T-helper 17 cell (primary cell): ENCODE data around the gene NXPH2. TPM values are rescaled to one million over a fixed set of nuclear protein-coding genes. Genes with fewer than 3 reads are reported as not detected.

ENCODE experiments used
- ATAC-seq: fragments of 150-1000 bp; cut with Tn5 transposase; 2 replicates; pipeline ENCODE4 v1.10.0; 2021; ENCODE audit warnings: mild to moderate bottlenecking, moderate library complexity
- DNase-seq, 3 donors: peaks; one replicate each; pipeline versions ENCODE4 v3.0.0 to v3.0.0-alpha.2; 2020 to 2021
- H3K9me3 ChIP-seq: one replicate; pipeline ENCODE4 v1.7.0; 2013; ENCODE audit warnings: low read length, mild to moderate bottlenecking; ENCODE audit not compliant: control insufficient read depth, poor library complexity, severe bottlenecking
- H3K27ac Mint-ChIP-seq: one replicate; pipeline ENCODE4 v1.8.0; 2022; ENCODE audit warnings: mild to moderate bottlenecking, moderate library complexity, mixed read lengths
- H3K27me3 Mint-ChIP-seq: one replicate; pipeline ENCODE4 v1.8.0; 2022; ENCODE audit warnings: mixed read lengths
- H3K36me3 Mint-ChIP-seq: one replicate; pipeline ENCODE4 v1.8.0; 2022; ENCODE audit warnings: low read depth, mixed read lengths
- H3K4me1 Mint-ChIP-seq: one replicate; pipeline ENCODE4 v1.8.0; 2022; ENCODE audit warnings: mild to moderate bottlenecking, mixed read lengths
- H3K4me3 Mint-ChIP-seq: one replicate; pipeline ENCODE4 v1.8.0; 2022; ENCODE audit warnings: mild to moderate bottlenecking, moderate library complexity, mixed read lengths
- total RNA-seq, 4 donors: library from RNA in 2 of 4; stranded (reverse) in 2 of 4; gene quantifications; one replicate each; pipeline ENCODE4 v1.2.3 and lab custom pipeline; 2022 to 2026

Gene NXPH2
- total RNA-seq (not detected), total RNA-seq (lab: John Stamatoyannopoulos, UW) (0 reads per million in 2 donors)

- DNase-seq = no peak
- no peak within 1 kb of the TSS for H3K4me3 Mint-ChIP-seq
- peaks cover 12% of the 10 kb centered on the region for H3K4me1 Mint-ChIP-seq
- no peak within 1 kb of the TSS for H3K27ac Mint-ChIP-seq
- H3K36me3 Mint-ChIP-seq = peaks cover 6% of the 10 kb centered on the region
- no peaks in the 10 kb centered on the region for H3K9me3 ChIP-seq
- H3K27me3 Mint-ChIP-seq = peaks cover 50% of the 10 kb centered on the region
- ATAC-seq = no peak
These were observed at the start of gene NXPH2 for GRCh38 chr2:138779781-138780445. Gene NXPH2 (minus strand): TSS chr2:138780390. CDS start chr2:138780241, 149 bp downstream.

GRCh38 chr2:138829326-138829919 is 49.2 kb upstream of the NXPH2 start:
- no peaks in the 10 kb centered on the region for H3K36me3 Mint-ChIP-seq
- no peak overlapping the region for H3K27ac Mint-ChIP-seq
- DNase-seq = peak in 1 of 3 donors; percentile 10
- no peaks in the 10 kb centered on the region for H3K9me3 ChIP-seq
- no peak overlapping the region for H3K4me3 Mint-ChIP-seq
- peaks cover 4% of the 10 kb centered on the region for H3K4me1 Mint-ChIP-seq
- peaks cover 23% of the 10 kb centered on the region for H3K27me3 Mint-ChIP-seq
- ATAC-seq = no peak

DNA sequence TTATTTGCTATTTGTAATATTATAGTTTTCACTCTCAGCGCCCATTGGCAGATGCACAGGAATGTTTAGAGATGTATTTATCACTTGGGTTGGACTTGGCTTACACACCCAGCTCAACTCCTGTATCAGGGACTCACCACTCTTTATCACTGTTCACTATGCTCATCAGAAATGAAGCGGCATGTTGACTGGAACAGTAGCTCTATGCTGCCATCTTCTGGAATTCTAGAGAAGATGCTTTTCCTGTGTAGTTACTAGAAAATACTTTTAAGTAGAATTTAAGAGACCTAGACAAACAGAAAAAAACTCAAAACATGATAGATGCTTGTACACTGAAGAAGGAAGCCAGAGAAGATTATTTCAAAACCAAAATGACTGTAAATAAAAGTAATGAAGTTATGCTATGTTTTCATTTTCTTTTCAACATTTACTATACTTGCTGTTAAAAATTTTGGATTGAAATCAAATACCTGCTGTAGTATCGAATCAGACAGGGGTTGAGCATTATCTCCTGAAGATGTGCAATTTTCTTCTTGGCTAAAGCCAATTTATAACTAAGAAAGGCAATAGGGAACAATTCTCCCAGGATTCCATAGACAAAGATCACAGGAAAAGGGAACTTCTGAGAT is 47.4 kb upstream of the NXPH2 start:
- ATAC-seq (peak; percentile 64), DNase-seq (no peak)
- H3K9me3 ChIP-seq = no peaks in the 10 kb centered on the region
- H3K27ac Mint-ChIP-seq = no peak overlapping the region
- peaks cover 4% of the 10 kb centered on the region for H3K4me1 Mint-ChIP-seq
- H3K27me3 Mint-ChIP-seq = peaks cover 23% of the 10 kb centered on the region
- H3K4me3 Mint-ChIP-seq = no peak overlapping the region
- no peaks in the 10 kb centered on the region for H3K36me3 Mint-ChIP-seq

- DNase-seq = no peak
- Mint-ChIP-seq H3K4me3 (no peak overlapping the region), H3K36me3 (no peaks in the 10 kb centered on the region), H3K4me1 (peaks cover 4% of the 10 kb centered on the region), H3K27me3 (peaks cover 44% of the 10 kb centered on the region), H3K27ac (no peak overlapping the region)
- H3K9me3 ChIP-seq = no peaks in the 10 kb centered on the region
- no peak for ATAC-seq
These were observed 43.5 kb upstream of the NXPH2 start for GRCh38 chr2:138823666-138824065.

DNA sequence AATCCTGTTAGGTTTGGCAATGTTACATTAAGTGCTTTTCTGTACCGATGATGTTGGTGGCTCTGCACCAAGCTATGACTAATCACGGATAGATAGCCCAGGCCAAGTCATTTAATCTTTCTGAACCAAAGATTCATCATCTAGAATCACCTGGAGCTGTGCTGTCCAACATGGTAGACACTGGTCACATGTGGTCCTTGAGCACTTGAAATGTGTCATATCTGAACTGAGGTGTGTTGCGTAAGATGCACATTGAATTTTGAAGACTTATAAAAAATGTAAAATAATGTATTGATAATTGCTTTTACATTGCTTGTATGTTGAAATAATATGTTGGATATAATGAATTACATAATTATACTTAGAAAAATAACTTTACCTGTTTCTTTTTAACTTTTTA is 39.8 kb upstream of the NXPH2 start:
- Mint-ChIP-seq H3K27ac (no peak overlapping the region), H3K27me3 (peaks cover 42% of the 10 kb centered on the region), H3K4me3 (no peak overlapping the region), H3K4me1 (no peaks in the 10 kb centered on the region), H3K36me3 (no peaks in the 10 kb centered on the region)
- DNase-seq = no peak
- ATAC-seq = no peak
- H3K9me3 ChIP-seq = no peaks in the 10 kb centered on the region

DNA sequence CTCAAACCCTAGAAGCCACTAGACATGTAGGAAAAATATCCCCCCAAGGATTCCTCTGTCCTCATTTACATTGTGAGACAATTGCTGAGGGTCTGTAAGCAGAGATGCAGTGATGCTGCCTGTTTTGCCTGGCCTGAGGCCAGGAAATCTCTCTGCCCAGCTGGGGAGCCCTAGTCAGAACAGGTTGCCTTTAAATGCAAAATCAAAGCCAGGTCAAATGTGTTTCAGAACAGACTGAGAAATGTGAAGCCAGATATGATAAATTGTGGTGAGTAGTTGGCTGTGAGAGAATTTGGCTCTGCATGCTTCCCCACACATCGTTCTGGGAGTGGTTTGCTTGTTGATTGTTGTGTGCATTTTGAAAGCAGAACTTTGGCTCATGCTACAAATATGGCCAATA is 38.4 kb upstream of the NXPH2 start:
- no peak for ATAC-seq
- H3K27ac Mint-ChIP-seq = no peak overlapping the region
- peaks cover 37% of the 10 kb centered on the region for H3K27me3 Mint-ChIP-seq
- no peak for DNase-seq
- no peaks in the 10 kb centered on the region for H3K4me1 Mint-ChIP-seq
- H3K4me3 Mint-ChIP-seq = no peak overlapping the region
- H3K36me3 Mint-ChIP-seq = no peaks in the 10 kb centered on the region
- no peaks in the 10 kb centered on the region for H3K9me3 ChIP-seq

DNA sequence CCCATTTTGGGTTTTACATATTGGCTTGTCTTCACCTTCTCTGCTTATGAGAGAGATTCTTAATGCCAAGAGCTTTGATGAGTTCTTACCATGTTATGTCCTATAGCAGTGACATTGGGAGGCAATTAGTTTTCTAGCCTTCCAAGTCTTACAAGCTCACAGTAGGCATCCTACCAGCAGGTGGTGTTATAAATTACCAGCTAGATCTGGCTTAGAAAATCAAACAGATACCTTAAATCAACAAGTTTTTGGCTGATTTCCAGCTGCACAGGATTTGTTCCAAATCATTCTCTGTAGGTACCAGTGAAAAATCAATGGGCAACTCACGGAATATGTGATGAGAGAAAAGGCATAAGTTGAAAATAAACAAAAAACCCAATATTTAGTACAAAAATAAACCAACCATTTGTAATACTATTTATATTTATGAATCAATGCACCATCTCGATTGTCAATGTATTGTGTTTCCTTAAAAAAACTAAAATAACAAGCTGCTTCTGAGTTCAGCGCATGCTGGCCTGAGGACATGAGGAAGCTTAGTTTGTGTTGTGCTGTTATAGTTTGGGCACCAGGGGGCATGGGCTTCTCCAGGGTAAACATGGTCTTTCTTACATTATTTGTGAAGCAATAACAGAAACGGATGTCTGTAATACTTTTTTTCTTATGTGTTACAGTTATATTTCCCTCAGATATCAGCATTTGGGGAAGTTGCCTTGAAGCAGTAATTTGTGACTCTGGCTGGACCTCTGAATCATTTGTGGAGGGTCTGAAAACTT is 34.1 kb upstream of the NXPH2 start:
- no peak for DNase-seq
- H3K9me3 ChIP-seq = no peaks in the 10 kb centered on the region
- Mint-ChIP-seq H3K4me1 (no peaks in the 10 kb centered on the region), H3K36me3 (no peaks in the 10 kb centered on the region), H3K27ac (no peak overlapping the region), H3K27me3 (peaks cover 26% of the 10 kb centered on the region), H3K4me3 (no peak overlapping the region)
- ATAC-seq = no peak

- H3K9me3 ChIP-seq = no peaks in the 10 kb centered on the region
- H3K36me3 Mint-ChIP-seq = no peaks in the 10 kb centered on the region
- no peak overlapping the region for H3K4me3 Mint-ChIP-seq
- DNase-seq (no peak), ATAC-seq (no peak)
- no peak overlapping the region for H3K27ac Mint-ChIP-seq
- peaks cover 19% of the 10 kb centered on the region for H3K27me3 Mint-ChIP-seq
- peaks cover 4% of the 10 kb centered on the region for H3K4me1 Mint-ChIP-seq
These were observed 31.2 kb upstream of the NXPH2 start for GRCh38 chr2:138811431-138811830.

- H3K36me3 Mint-ChIP-seq = peaks cover 2% of the 10 kb centered on the region
- H3K9me3 ChIP-seq = no peaks in the 10 kb centered on the region
- DNase-seq = no peak
- H3K27ac Mint-ChIP-seq = no peak overlapping the region
- no peak for ATAC-seq
- H3K27me3 Mint-ChIP-seq = peaks cover 49% of the 10 kb centered on the region
- H3K4me3 Mint-ChIP-seq = no peak overlapping the region
- H3K4me1 Mint-ChIP-seq = no peaks in the 10 kb centered on the region
These were observed 14.5 kb upstream of the NXPH2 start for GRCh38 chr2:138794724-138795123.

GRCh38 chr2:138787053-138787666 is 7.0 kb upstream of the NXPH2 start:
- Mint-ChIP-seq H3K4me3 (no peak overlapping the region), H3K4me1 (peaks cover 4% of the 10 kb centered on the region), H3K27ac (peak overlapping the region; percentile 39), H3K36me3 (peaks cover 3% of the 10 kb centered on the region), H3K27me3 (peaks cover 51% of the 10 kb centered on the region)
- no peaks in the 10 kb centered on the region for H3K9me3 ChIP-seq
- ATAC-seq (no peak), DNase-seq (no peak)

DNA sequence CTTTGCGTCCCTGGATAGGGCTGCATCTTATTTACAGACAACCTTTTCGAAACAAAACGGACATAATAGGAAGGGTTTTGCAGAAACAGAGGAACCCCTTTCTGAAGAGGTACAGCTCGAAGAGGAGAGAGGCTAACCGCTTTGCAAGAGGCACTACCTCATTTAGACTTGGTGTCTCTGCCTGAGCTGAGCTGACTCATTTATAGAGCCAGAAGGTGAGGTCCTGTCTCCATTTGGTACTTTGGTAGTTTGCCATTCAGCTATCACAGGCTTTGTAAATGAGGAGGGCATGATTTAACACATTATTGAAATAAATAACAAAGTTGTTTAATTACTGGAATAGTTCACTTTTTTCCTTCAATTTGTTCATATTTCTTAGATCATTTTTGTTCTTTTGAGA is 2.2 kb upstream of the NXPH2 start:
- peaks cover 6% of the 10 kb centered on the region for H3K36me3 Mint-ChIP-seq
- H3K4me1 Mint-ChIP-seq = peaks cover 12% of the 10 kb centered on the region
- H3K27me3 Mint-ChIP-seq = peaks cover 55% of the 10 kb centered on the region
- ATAC-seq (no peak), DNase-seq (no peak)
- no peak overlapping the region for H3K4me3 Mint-ChIP-seq
- H3K9me3 ChIP-seq = no peaks in the 10 kb centered on the region
- H3K27ac Mint-ChIP-seq = no peak overlapping the region

GRCh38 chr2:138780908-138781307 is 718 bp upstream of the NXPH2 start:
- no peak overlapping the region for H3K4me3 Mint-ChIP-seq
- H3K27me3 Mint-ChIP-seq = peaks cover 50% of the 10 kb centered on the region
- ATAC-seq = no peak

GRCh38 chr2:138780446-138780880 is 273 bp upstream of the NXPH2 start:
- no peaks in the 10 kb centered on the region for H3K9me3 ChIP-seq
- Mint-ChIP-seq H3K27ac (no peak overlapping the region), H3K27me3 (peaks cover 50% of the 10 kb centered on the region), H3K4me3 (no peak overlapping the region), H3K36me3 (peaks cover 6% of the 10 kb centered on the region), H3K4me1 (peaks cover 12% of the 10 kb centered on the region)
- ATAC-seq (no peak), DNase-seq (no peak)

More at GRCh38 chr2:138780908-138781307, 718 bp upstream of the NXPH2 start:
- DNase-seq = no peak
- Mint-ChIP-seq H3K36me3 (peaks cover 6% of the 10 kb centered on the region), H3K27ac (no peak overlapping the region), H3K4me1 (peaks cover 12% of the 10 kb centered on the region)
- no peaks in the 10 kb centered on the region for H3K9me3 ChIP-seq
